Activated B cell treated with CpG ODN at 0.5 μM for 24 hours (primary cell): ENCODE results near the gene ELOA2. TPM values are rescaled to one million over a fixed set of nuclear protein-coding genes. Genes with fewer than 3 reads are reported as not detected.
"Not testable (repeated sequence)": the region's sequence is repeated elsewhere in the genome, so short reads cannot be mapped to it uniquely, and the experiment has no call there.

ENCODE experiments used
- ATAC-seq: fragments of 200-7000 bp; cut with Tn5 transposase; one replicate; pipeline ENCODE4 v1.10.0; 2021; ENCODE audit warnings: low read depth, mild to moderate bottlenecking, moderate library complexity
- CTCF ChIA-PET: fragments of 350-600 bp; sonication (Branson Sonifier 250); formaldehyde crosslinking; loops from one replicate; lab custom pipeline; 2021; ENCODE audit warnings: antibody characterized with exemption; lab: Charles Lee
- POLR2A ChIA-PET: fragments of 350-600 bp; sonication (Branson Sonifier 250); formaldehyde crosslinking; loops from one replicate; lab custom pipeline; 2021; ENCODE audit warnings: antibody characterized with exemption; lab: Charles Lee
- DNase-seq: peaks from one replicate; pipeline ENCODE4 v3.0.0; 2022
- H3K27ac Mint-ChIP-seq: one replicate; pipeline ENCODE4 v1.8.0; 2020; ENCODE audit warnings: mixed read lengths
- H3K27me3 Mint-ChIP-seq: one replicate; pipeline ENCODE4 v1.8.0; 2021; ENCODE audit warnings: mixed read lengths
- H3K36me3 Mint-ChIP-seq: one replicate; pipeline ENCODE4 v1.8.0; 2021; ENCODE audit warnings: low read depth, mixed read lengths
- H3K4me1 Mint-ChIP-seq: one replicate; pipeline ENCODE4 v1.8.0; 2021; ENCODE audit warnings: mixed read lengths
- H3K4me3 Mint-ChIP-seq: one replicate; pipeline ENCODE4 v1.8.0; 2020; ENCODE audit warnings: mild to moderate bottlenecking, mixed read lengths
- H3K9me3 Mint-ChIP-seq: one replicate; pipeline ENCODE4 v1.8.0; 2020; ENCODE audit warnings: mixed read lengths
- intact Hi-C: fragments of 100-400 bp; cut with micrococcal nuclease; formaldehyde crosslinking; loops from one replicate; pipeline ENCODE4 v1.15.1; 2024
- total RNA-seq: library from RNA; stranded (reverse); gene quantifications from 2 replicates; pipeline ENCODE4 v1.2.3, GENCODE V29; 2022

The ELOA2 gene
- total RNA-seq, 1 donor from 2014 or later, result not detected

GRCh38 chr18:47025557-47026174 lies 9.8 kb downstream of the ELOA2 start:
- H3K4me3 Mint-ChIP-seq, intact Hi-C loops, DNase-seq, H3K27me3 Mint-ChIP-seq, H3K27ac Mint-ChIP-seq, H3K4me1 Mint-ChIP-seq, H3K9me3 Mint-ChIP-seq, CTCF ChIA-PET, H3K36me3 Mint-ChIP-seq, ATAC-seq, POLR2A ChIA-PET: not testable (repeated sequence)

GRCh38 chr18:47023769-47024465 lies 11.5 kb downstream of the ELOA2 start:
- POLR2A ChIA-PET, CTCF ChIA-PET, H3K27ac Mint-ChIP-seq, H3K4me1 Mint-ChIP-seq, ATAC-seq, H3K36me3 Mint-ChIP-seq, H3K27me3 Mint-ChIP-seq, H3K9me3 Mint-ChIP-seq, DNase-seq, intact Hi-C loops, H3K4me3 Mint-ChIP-seq: not testable (repeated sequence)

- H3K27ac Mint-ChIP-seq, H3K4me3 Mint-ChIP-seq, ATAC-seq, H3K27me3 Mint-ChIP-seq, CTCF ChIA-PET, POLR2A ChIA-PET, DNase-seq, H3K4me1 Mint-ChIP-seq, H3K36me3 Mint-ChIP-seq, intact Hi-C loops, H3K9me3 Mint-ChIP-seq: not testable (repeated sequence)
These were observed 12.6 kb downstream of the ELOA2 start for GRCh38 chr18:47022821-47023220.

DNA sequence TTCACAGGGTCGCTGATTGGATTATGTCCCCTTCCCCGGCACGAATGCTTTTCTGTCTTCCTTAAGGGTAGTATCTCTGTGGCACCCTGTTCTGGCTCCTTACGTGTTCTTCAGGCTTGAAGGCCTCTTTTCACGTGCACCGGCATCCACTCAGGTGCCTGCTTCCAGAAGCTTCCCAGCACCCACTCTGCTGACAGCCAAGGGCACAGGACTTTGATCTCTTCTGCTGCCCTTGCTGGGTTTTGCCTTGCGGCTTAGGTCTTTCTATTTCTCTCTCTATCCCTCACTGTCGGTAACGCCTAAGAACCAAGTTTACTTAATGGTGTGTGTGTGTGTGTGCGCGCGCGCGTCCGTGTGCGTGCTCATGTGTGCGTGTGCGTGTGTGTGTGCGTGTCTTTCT lies 14.7 kb downstream of the ELOA2 start:
- H3K36me3 Mint-ChIP-seq, DNase-seq, ATAC-seq, H3K4me1 Mint-ChIP-seq, H3K9me3 Mint-ChIP-seq, intact Hi-C loops, H3K27me3 Mint-ChIP-seq, POLR2A ChIA-PET, H3K27ac Mint-ChIP-seq, CTCF ChIA-PET, H3K4me3 Mint-ChIP-seq: not testable (repeated sequence)

DNA sequence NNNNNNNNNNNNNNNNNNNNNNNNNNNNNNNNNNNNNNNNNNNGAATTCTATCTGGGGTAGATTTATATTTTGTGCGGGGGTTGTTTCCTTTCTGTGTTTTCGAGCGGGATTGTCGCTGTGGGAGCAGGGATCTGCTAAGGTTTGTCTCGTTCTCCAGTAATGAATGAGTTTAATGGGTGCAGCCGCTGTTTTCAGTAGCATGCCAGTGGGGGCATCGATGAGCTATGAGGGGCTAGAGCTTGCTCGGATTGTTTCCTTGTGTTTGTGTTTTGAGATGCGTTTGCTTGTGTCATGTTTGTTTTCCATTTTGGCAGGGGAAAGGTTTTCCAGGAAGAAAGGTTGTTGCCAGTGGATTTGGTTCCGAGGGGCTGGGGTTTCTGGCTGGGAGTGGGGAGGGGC lies 15.6 kb downstream of the ELOA2 start:
- POLR2A ChIA-PET, H3K36me3 Mint-ChIP-seq, ATAC-seq, H3K27ac Mint-ChIP-seq, CTCF ChIA-PET, H3K4me1 Mint-ChIP-seq, DNase-seq, H3K27me3 Mint-ChIP-seq, H3K9me3 Mint-ChIP-seq, H3K4me3 Mint-ChIP-seq, intact Hi-C loops: not testable (repeated sequence)

Other genes with a start within 250 kb of the ELOA2 start
- 34.2 and 36.0 TPM in 2 replicates for gene PIAS2, start 118.1 kb downstream of the ELOA2 start, total RNA-seq
- gene KATNAL2, start 118.0 kb downstream of the ELOA2 start, total RNA-seq, result 1.2 and 2.6 TPM in 2 replicates
- 36.6 and 38.8 TPM in 2 replicates for gene HDHD2, start 114.9 kb upstream of the ELOA2 start, total RNA-seq
- 8.6 and 8.8 TPM in 2 replicates for gene IER3IP1, start 140.7 kb upstream of the ELOA2 start, total RNA-seq
- not detected in 2 replicates for gene SKOR2, start 216.0 kb upstream of the ELOA2 start, total RNA-seq